ENCODE data around the gene SLC3A2.
"Not testable (repeated sequence)": the region's sequence is repeated elsewhere in the genome, so short reads cannot be mapped to it uniquely, and the experiment has no call there.

The SLC3A2 gene

DNA sequence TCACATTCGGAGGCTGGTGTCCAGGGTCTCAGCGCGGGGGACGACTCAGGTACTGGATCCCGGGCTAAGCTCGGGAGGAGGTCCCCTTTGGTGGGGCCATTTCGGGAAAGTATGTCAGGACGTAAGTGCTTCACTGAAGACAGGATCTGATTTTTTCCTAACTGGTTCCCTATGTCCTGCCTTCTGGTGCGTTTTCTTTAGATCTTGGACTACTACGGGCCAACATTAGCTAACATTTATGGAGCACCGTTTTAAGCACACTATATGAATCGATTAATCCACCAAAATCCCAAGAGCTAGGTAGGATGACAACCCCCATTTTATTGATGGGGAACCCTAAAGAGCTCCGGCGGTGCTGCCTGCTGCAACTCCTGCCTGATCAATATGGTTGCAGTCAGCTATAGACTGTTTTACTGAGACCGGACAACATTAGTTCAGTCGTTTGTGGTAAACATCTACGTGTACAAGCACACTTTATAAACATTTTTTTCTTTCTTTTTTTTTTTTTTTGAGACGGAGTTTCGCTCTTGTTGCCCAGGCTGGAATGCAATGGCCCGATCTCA lies 24.3 kb upstream of the SLC3A2 start:
- DNase-seq, result no peak
- Histone ChIP-seq H3K4me3 (ENCODE audit: low read depth, low read length) (peak overlapping the region; percentile 98), H3K4me1 (peaks cover under 1% of the 10 kb centered on the region; the same call in 1 of the 2 replicates)

GRCh38 chr11:62857541-62857982 lies 23.1 kb upstream of the SLC3A2 start:
- peaks cover 2% of the 10 kb centered on the region for H3K4me1 ChIP-seq
- peaks cover 30% of the 10 kb centered on the region for H3K36me3 ChIP-seq
- H3K4me3 ChIP-seq (ENCODE audit: low read depth, low read length), result peak overlapping the region; percentile 98
- no peak for TF ChIP-seq CTCF (IDR thresholded peaks at IDR 0.05; ENCODE audit: low read depth, low read length)
- DNase-seq, result no peak
- no peaks in the 10 kb centered on the region for H3K27me3 ChIP-seq
- no peaks in the 10 kb centered on the region for H3K9me3 ChIP-seq

More for the DNA sequence above, 24.3 kb upstream of the SLC3A2 start:
- no peaks in the 10 kb centered on the region for H3K27me3 ChIP-seq
- H3K36me3 ChIP-seq, result peaks cover 40% of the 10 kb centered on the region
- TF ChIP-seq CTCF (IDR thresholded peaks at IDR 0.05; ENCODE audit: low read depth, low read length), result no peak
- H3K9me3 ChIP-seq, result no peaks in the 10 kb centered on the region

DNA sequence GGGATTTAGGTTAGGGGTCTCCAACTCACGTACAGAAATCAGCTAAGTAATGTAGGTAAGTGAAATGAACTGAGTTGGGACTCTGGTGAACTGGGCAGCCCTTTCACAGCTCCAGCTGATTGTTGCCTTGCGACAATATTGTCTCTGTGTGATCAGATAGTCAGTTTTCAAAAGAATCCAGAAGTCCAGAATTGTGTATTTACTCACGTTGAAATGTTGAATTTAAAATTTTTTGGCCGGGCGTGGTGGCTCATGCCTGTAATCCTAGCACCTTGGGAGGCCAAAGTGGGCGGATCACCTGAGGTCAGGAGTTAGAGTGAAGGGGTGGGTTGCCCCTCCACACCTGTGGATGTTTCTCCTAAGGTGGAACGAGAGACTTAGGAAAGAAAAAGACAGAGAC lies 22.5 kb upstream of the SLC3A2 start:
- peak overlapping the region; percentile 98 for H3K4me3 ChIP-seq (ENCODE audit: low read depth, low read length)
- TF ChIP-seq CTCF (IDR thresholded peaks at IDR 0.05; ENCODE audit: low read depth, low read length), result no peak
- no peaks in the 10 kb centered on the region for H3K9me3 ChIP-seq
- no peak for DNase-seq
- peaks cover 26% of the 10 kb centered on the region for H3K36me3 ChIP-seq
- peaks cover 2% of the 10 kb centered on the region for H3K4me1 ChIP-seq
- no peaks in the 10 kb centered on the region for H3K27me3 ChIP-seq

- H3K27me3 ChIP-seq; DNase-seq; H3K4me3 ChIP-seq (ENCODE audit: low read depth, low read length); H3K4me1 ChIP-seq; H3K9me3 ChIP-seq: not testable (repeated sequence)
- peaks cover 21% of the 10 kb centered on the region for H3K36me3 ChIP-seq
These were observed 21.4 kb upstream of the SLC3A2 start for GRCh38 chr11:62859281-62859703.

GRCh38 chr11:62860835-62861563 lies 19.7 kb upstream of the SLC3A2 start:
- H3K27me3 ChIP-seq, result no peaks in the 10 kb centered on the region
- no peak overlapping the region for H3K4me3 ChIP-seq (ENCODE audit: low read depth, low read length)
- DNase-seq, result no peak
- H3K9me3 ChIP-seq, result no peaks in the 10 kb centered on the region
- H3K36me3 ChIP-seq, result peaks cover 8% of the 10 kb centered on the region; the same call in 1 of the 2 replicates
- no peak for TF ChIP-seq CTCF (IDR thresholded peaks at IDR 0.05; ENCODE audit: low read depth, low read length)
- H3K4me1 ChIP-seq, result peaks cover 2% of the 10 kb centered on the region

DNA sequence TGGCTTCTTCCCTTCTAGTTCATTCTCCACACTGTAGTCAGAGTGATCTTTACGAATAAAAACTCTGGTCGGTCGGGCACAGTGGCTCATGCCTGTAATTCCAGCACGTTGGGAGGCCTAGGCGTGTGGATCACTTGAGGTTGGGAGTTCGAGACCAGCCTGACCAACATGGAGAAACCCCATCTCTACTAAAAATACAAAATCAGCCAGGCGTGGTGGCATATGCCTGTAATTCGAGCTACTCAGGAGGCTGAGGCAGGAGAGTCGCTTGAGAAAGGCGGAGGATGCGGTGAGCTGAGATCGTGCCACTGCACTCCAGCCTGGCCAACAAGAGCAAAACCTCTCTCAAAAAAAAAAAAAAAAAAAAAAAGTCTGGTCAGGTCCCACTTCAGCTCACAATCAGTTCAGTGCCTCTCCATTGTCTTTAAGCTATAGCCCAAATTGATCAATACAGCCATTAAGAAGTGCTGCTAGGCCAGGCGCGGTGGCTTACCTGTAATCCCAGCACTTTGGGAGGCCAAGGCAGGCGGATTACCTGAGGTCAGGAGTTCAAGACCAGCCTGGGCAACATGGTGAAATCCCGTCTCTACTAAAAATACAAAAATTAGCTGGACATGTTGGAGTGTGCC lies 19.0 kb upstream of the SLC3A2 start:
- H3K9me3 ChIP-seq; H3K36me3 ChIP-seq; H3K4me1 ChIP-seq; H3K27me3 ChIP-seq; H3K4me3 ChIP-seq (ENCODE audit: low read depth, low read length); DNase-seq: not testable (repeated sequence)
